Hematopoietic multipotent progenitor cell treated with erythropoietin and hydrocortisone succinate and interleukin-3 and kit ligand, for 15 days (in vitro differentiated cells): ENCODE measurements around the gene MARCHF10.
"Not testable (repeated sequence)": the region's sequence is repeated elsewhere in the genome, so short reads cannot be mapped to it uniquely, and the experiment has no call there.

Experiments
- DNase-seq: peaks from one replicate; pipeline ENCODE4 v3.0.0-alpha.2; 2015; ENCODE audit warnings: low spot score

The MARCHF10 gene

DNA sequence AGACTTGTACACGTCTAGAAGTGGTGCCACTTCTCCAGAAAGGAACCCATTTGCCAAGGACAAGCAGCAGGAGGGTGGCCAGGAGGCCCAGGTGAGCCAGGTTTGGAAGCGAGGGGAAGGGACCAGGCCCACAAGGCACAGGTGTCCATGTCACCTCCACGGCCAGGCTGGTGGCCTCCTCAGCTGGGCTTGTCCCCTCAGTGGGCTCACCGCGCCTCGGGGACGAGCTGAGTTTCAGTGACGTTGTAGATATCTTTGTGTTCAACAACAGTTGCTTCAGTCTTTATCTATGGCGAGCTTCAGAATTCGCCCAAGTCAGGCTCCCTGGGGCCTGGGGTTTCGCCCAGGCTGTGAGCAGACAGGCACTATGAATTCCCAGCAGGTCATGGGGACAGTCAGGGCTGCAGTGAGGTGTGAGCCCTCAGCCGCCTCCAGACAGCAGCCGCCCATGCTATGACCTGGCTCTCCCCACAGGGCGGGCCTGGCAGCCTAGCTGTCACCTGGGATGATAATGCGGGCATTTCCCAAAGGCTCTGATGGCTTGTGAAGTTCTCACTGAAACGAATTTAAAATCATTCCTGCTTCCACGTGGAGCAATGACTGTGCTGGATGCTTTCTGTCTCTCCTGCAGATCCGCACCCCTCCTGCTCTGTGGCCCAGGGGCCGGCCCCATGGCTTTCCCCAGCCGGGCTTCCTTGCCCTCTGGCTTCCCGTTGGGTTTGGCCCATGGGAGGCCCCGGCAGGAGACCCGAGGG is 91.1 kb downstream of the MARCHF10 start:
- DNase-seq = no peak

DNA sequence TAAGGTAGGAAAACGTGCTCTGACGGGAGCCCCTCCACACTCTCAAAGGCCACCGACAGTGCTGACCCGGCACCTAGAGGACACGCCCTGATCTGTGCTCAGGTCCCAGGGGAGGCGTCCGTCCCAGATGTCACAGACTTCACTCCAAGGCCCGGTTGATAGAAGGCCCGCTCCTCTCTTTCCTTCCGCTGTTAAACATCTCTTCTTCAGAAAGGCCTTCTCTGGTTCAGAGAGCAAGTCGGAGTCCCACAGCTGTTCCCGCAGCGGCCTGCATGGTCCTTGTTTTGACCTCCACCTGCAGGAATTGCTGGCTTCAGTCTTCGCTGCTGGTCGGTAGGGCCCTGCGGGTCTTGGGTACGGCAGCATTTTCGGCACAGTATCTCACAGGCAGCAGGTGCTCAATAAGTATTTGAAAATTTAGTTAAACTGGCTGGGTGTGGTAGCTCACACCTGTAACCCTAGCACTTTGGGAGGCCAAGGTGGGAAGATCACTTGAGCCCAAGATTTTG is 92.2 kb downstream of the MARCHF10 start:
- no peak for DNase-seq

DNA sequence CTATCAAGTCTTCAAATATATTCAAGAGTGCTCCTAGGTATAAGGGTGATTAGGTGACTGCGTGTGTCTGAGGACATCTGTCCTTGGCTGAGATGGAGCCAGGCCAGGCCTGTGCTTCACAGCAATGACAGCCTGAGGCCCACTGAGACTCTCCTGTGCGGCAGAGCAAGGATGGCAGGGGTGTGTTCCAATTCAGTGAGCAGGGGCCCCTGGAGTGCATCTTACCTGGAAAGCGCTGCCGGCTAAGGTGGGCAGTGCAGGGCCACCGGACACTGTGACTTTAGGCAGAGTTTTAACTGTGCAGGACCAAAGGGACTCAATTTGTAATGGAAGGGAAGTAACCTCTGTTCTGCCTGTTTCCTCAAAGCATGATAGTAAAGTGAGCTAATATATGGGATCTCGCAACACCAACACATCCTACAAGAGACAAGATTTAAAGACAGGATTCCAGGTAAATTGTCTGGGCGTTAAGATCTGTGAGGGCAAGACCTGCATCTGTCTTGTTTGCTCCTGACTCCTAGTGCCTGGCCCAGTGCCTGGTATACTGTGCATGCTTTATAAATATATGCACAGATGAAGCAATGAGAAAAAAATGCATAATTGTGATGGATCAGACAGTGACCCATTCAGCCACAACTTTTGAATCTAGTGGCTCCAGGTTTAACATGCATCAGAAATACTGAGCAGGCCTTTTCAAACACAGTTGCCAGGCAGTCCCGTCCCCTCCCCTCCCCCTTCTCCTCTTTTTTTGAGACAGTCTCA is 93.9 kb downstream of the MARCHF10 start:
- DNase-seq = no peak

GRCh38 chr17:62713086-62713881 is 94.8 kb downstream of the MARCHF10 start:
- DNase-seq = no peak

- no peak for DNase-seq
Observed at GRCh38 chr17:62712171-62712581, 95.9 kb downstream of the MARCHF10 start.

DNA sequence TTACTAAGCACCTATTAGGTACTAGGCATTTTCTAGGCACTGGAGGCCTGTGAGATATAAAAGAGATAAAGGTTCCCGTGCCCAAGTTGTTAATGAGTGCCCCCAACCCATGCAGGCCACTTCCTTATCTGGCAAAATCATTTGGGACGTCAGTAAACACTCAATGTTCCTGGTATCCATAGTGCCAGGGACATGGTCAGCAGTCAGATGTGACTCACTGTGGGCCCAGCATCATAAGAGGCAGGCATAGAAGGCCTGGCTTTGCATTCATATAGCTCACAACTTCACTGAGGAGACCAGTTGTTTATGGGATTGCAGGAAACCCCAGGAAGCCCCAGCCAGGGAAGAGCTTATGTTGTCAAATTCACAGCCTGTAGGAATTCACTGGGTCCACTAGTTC is 99.5 kb downstream of the MARCHF10 start:
- DNase-seq = no peak

- no peak for DNase-seq
Observed at GRCh38 chr17:62707425-62707739, 100.7 kb downstream of the MARCHF10 start.

GRCh38 chr17:62706598-62707424 is 101.3 kb downstream of the MARCHF10 start:
- DNase-seq = no peak

GRCh38 chr17:62705778-62706597 is 102.1 kb downstream of the MARCHF10 start:
- no peak for DNase-seq

- DNase-seq = no peak
Observed at GRCh38 chr17:62705156-62705777, 102.8 kb downstream of the MARCHF10 start.

DNA sequence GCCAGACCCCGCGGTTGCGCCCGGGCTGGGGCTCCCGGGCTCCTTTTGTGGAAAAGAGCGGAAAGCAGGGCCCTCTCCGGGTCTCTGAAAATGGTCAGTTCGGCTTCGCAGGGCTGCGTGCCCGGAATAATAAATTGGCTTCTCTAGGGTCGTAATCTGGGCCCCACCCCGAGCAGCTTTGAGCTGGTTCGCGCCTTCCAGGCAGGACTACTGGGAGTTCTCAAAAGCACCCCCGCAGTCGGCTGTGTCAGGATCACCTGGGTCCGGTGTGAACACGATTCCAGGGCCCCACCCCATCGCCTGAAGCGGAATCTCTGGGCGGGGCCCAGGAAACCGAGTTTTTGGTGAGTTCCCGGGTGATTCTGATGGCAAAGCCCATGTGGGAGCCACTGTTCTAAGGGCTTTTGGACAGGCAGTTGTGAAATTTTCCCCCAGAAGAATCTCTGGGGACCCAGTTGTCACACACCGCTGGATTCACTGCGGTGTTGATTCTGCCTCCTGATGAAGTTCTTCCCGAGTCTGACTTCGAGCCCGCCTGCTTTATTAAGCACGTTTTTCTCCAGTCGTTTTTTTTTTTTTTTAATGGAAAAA is 103.6 kb downstream of the MARCHF10 start:
- DNase-seq = no peak

DNA sequence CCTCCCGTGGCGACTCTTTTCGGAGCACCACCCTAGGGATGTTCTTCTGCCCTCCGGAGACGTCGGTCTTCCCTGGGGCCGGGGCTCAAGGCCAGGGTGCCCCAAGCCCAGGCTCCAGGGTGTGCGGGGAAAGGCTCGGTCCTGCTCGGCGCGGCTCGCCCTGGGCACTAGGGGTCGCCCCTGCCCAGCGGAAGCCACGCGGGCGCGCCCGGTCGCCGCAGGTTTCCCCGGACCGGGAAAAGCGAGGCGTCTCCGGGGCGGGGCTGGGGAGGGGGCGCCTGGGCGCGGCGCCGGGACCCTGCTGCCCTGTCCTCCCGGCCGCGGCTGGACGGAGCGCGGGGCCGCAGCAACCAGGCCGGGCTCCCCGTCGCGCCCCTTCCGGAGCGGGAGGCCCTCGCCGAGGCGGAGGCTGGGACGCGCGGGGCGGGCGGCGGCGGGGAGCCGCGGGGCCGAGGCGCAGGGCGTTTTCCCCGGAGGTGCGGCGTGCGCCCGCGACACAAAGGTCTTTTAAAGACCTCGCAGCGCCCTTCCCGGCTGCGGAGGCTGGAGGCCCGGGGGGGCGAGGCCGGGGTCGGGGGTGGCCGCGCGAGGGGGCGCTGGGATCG is 104.2 kb downstream of the MARCHF10 start:
- DNase-seq = peak; percentile 71

- DNase-seq = peak; percentile 48
Observed at GRCh38 chr17:62703261-62703775, 104.8 kb downstream of the MARCHF10 start.

DNA sequence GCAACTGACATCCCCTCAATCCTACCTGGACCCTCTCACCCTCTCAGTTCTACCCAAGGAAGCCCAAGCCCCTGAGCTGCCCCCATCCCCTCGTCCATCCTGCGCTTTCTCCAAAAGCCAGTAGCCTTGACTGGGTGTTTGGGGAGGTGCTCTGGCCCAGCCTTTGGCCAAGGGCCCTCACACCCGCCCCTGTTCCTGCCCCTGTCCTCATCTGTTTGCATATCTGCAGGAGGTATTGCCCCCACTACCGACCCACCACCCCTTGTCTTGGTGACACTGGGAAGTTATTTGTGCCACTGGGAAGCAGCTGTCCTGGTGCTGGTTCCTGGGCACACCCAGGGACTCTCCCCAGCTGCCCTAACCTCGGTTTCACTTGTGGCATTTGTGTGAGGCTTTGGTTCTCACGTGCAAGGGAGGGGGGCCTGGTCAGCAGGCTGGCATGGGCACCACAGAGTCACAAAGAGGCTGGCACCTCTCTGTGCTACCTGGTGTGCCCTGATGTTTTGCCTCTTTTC is 105.3 kb downstream of the MARCHF10 start:
- DNase-seq = no peak

DNA sequence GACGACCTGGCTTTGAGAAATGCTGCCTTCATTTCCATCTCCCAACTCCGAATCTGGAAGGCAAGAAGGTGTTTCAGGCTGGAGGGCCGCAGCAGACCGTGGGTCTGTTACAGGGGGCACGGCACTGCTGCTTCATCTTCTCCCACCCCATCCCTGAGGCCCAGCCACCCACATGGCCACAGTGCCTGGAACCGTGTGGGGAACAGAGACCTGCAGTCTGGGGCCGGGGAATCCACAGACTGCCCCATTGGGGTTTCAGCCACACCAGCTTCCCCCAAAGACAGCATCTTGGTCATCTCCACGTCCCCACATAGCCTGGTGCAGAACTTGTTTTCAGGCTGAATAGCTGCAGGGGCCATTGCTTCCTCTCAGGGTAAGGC is 106.4 kb downstream of the MARCHF10 start:
- DNase-seq = no peak

DNA sequence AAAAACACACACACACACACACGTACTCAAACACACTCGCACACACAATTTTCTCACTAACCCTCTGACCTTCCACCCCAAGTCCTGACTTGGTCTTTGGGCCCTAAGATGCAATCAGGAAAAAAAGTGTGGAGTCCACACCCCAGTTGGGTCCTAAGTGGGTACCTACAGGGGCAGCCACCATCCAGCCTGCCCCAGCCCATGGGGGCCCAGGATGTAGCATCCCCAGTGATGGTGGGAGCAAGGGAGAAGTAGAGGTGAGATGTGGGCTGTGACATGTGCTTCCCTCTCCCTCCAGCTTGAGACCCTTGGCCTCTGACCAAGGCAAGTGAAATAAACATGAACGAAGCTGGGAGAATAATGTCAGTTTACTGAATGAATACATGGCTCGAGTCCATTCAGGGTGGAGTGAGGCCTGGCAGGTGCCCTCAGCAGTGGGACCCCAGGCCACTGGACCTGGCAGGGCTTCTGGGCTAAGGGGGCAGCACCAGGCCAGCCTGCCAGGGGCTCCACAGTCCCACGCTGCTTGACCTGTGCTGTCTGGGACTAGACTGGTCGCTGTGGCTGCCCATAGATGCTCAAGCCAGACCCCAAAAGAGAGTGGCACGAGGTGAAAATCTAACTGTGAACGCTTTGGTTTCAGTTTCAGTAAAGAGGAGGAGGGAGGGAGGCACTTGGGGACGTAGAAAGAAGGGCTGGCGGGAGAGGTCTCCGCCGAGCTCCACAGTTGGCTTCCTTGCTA is 107.0 kb downstream of the MARCHF10 start:
- DNase-seq = no peak

DNA sequence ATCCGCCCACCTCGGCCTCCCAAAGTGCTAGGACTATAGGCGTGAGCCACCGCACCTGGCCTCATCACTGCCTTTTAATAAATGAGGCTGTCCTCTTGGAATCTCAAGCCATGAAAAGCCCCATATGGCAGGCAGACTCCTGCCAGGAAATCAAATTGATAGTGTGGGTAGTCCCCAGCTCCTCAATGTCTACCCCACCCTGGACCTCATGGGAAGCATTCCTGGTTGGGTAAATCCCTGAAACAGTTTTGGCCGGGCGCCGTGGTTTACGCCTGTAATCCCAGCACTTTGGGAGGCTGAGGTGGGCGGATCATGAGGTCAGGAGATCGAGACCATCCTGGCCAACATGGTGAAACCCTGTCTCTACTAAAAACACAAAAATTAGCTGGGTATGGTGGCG is 109.7 kb downstream of the MARCHF10 start:
- not testable (repeated sequence) for DNase-seq

- no peak for DNase-seq
Observed at GRCh38 chr17:62696726-62697490, 111.2 kb downstream of the MARCHF10 start.
